HAP-1 (cell line): Measurements from ENCODE around the gene LYPD3.

Experiments
- DNase-seq, 2 experiments: peaks; one replicate each; pipeline ENCODE4 v3.0.0-alpha.2; 2016 to 2020; ENCODE audit warnings: low spot score in 2 of 2
- H3K27me3 ChIP-seq: fragments of 250-450 bp; sonication (Bioruptor Pico); 2 replicates; pipeline ENCODE4 v1.5.1; 2020; ENCODE audit warnings: low read depth, mild to moderate bottlenecking, moderate library complexity
- H3K36me3 ChIP-seq: fragments of 250-450 bp; sonication (Bioruptor Pico); replicated peaks from 2 replicates; pipeline ENCODE4 v1.5.1; 2020; ENCODE audit warnings: mild to moderate bottlenecking
- H3K4me1 ChIP-seq: fragments of 250-450 bp; sonication (Bioruptor Pico); 2 replicates; pipeline ENCODE4 v1.5.1; 2020; ENCODE audit warnings: mild to moderate bottlenecking
- H3K4me3 ChIP-seq: fragments of 250-450 bp; sonication (Bioruptor Pico); 2 replicates; pipeline ENCODE4 v1.5.1; 2020; ENCODE audit warnings: mild to moderate bottlenecking, moderate library complexity
- H3K9me3 ChIP-seq: fragments of 250-450 bp; sonication (Bioruptor Pico); 2 replicates; pipeline ENCODE4 v1.5.1; 2020; ENCODE audit warnings: mild to moderate bottlenecking, moderate library complexity
- in situ Hi-C: fragments of 300-500 bp; cut with MboI; formaldehyde crosslinking; loops from 3 replicates; pipeline ENCODE4 v1.14.3; 2020; ENCODE audit warnings: low sequenced_read_pairs, inconsistent platforms, mixed read lengths

The LYPD3 gene

GRCh38 chr19:43463381-43464133, 1.9 kb downstream of the LYPD3 start:
- Histone ChIP-seq H3K4me3 (peak overlapping the region; percentile 80), H3K9me3 (no peaks in the 10 kb centered on the region), H3K27me3 (no peaks in the 10 kb centered on the region), H3K4me1 (peaks cover 10% of the 10 kb centered on the region; the same call in 1 of the 2 replicates), H3K36me3 (no peaks in the 10 kb centered on the region)
- peak; percentile 91 to 100 for DNase-seq
- in situ Hi-C loops, result no loop called here

- Histone ChIP-seq H3K4me3 (peak overlapping the region; percentile 80), H3K9me3 (no peaks in the 10 kb centered on the region), H3K4me1 (peaks cover 10% of the 10 kb centered on the region), H3K36me3 (no peaks in the 10 kb centered on the region), H3K27me3 (no peaks in the 10 kb centered on the region)
- in situ Hi-C loops, result no loop called here
- no peak for DNase-seq
Measured at GRCh38 chr19:43462785-43463380, 2.5 kb downstream of the LYPD3 start.

- in situ Hi-C loops, result no loop called here
- Histone ChIP-seq H3K27me3 (no peaks in the 10 kb centered on the region), H3K36me3 (no peaks in the 10 kb centered on the region), H3K9me3 (no peaks in the 10 kb centered on the region), H3K4me3 (no peak overlapping the region), H3K4me1 (peaks cover 10% of the 10 kb centered on the region)
- no peak for DNase-seq
Measured at GRCh38 chr19:43462383-43462782, 3.0 kb downstream of the LYPD3 start.

GRCh38 chr19:43461303-43461702, 4.1 kb downstream of the LYPD3 start:
- no peak for DNase-seq
- Histone ChIP-seq H3K4me1 (peaks cover 10% of the 10 kb centered on the region), H3K27me3 (no peaks in the 10 kb centered on the region), H3K4me3 (no peak overlapping the region), H3K36me3 (no peaks in the 10 kb centered on the region), H3K9me3 (no peaks in the 10 kb centered on the region)
- in situ Hi-C loops, result no loop called here

- Histone ChIP-seq H3K36me3 (no peaks in the 10 kb centered on the region), H3K4me3 (no peak overlapping the region), H3K4me1 (peaks cover 14% of the 10 kb centered on the region), H3K9me3 (no peaks in the 10 kb centered on the region), H3K27me3 (no peaks in the 10 kb centered on the region)
- in situ Hi-C loops, result no loop called here
- DNase-seq, result no peak
Measured at GRCh38 chr19:43460362-43461016, 4.9 kb downstream of the LYPD3 start.

GRCh38 chr19:43457809-43458208, 7.6 kb downstream of the LYPD3 start:
- no peaks in the 10 kb centered on the region for H3K9me3 ChIP-seq
- H3K4me1 ChIP-seq, result peaks cover 10% of the 10 kb centered on the region
- H3K36me3 ChIP-seq, result no peaks in the 10 kb centered on the region
- H3K4me3 ChIP-seq, result no peak overlapping the region
- in situ Hi-C loops, result no loop called here
- no peaks in the 10 kb centered on the region for H3K27me3 ChIP-seq
- peak in 1 of 2 experiments; percentile 50 for DNase-seq

GRCh38 chr19:43455321-43456113, 9.9 kb downstream of the LYPD3 start:
- H3K4me3 ChIP-seq, result no peak overlapping the region
- peaks cover 7% of the 10 kb centered on the region for H3K4me1 ChIP-seq
- in situ Hi-C loops, result no loop called here
- DNase-seq, result no peak
- no peaks in the 10 kb centered on the region for H3K27me3 ChIP-seq
- H3K9me3 ChIP-seq, result peaks cover 2% of the 10 kb centered on the region; the same call in 1 of the 2 replicates
- H3K36me3 ChIP-seq, result no peaks in the 10 kb centered on the region

- in situ Hi-C loops, result no loop called here
- Histone ChIP-seq H3K4me1 (peaks cover 7% of the 10 kb centered on the region), H3K9me3 (peaks cover 2% of the 10 kb centered on the region; the same call in 1 of the 2 replicates), H3K4me3 (no peak overlapping the region), H3K27me3 (no peaks in the 10 kb centered on the region), H3K36me3 (no peaks in the 10 kb centered on the region)
- DNase-seq, result no peak
Measured at GRCh38 chr19:43454031-43454430, 11.4 kb downstream of the LYPD3 start.

- peaks cover 7% of the 10 kb centered on the region for H3K4me1 ChIP-seq
- in situ Hi-C loops, result no loop called here
- H3K9me3 ChIP-seq, result peaks cover 2% of the 10 kb centered on the region; the same call in 1 of the 2 replicates
- H3K36me3 ChIP-seq, result no peaks in the 10 kb centered on the region
- DNase-seq, result no peak
- H3K27me3 ChIP-seq, result no peaks in the 10 kb centered on the region
- H3K4me3 ChIP-seq, result no peak overlapping the region
Measured at GRCh38 chr19:43452582-43452981, 12.8 kb downstream of the LYPD3 start.

GRCh38 chr19:43450545-43450997, 14.8 kb downstream of the LYPD3 start:
- no peaks in the 10 kb centered on the region for H3K36me3 ChIP-seq
- in situ Hi-C loops, result no loop called here
- no peaks in the 10 kb centered on the region for H3K27me3 ChIP-seq
- H3K4me3 ChIP-seq, result no peak overlapping the region
- DNase-seq, result no peak
- H3K4me1 ChIP-seq, result peaks cover 4% of the 10 kb centered on the region
- peaks cover 2% of the 10 kb centered on the region; the same call in 1 of the 2 replicates for H3K9me3 ChIP-seq

- H3K9me3 ChIP-seq, result peaks cover 2% of the 10 kb centered on the region; the same call in 1 of the 2 replicates
- no peaks in the 10 kb centered on the region for H3K27me3 ChIP-seq
- in situ Hi-C loops, result loop anchor here (5.0 to 25.0 kb wide), 3 partner anchors 75 to 210 kb away; no protein-coding TSS in a partner anchor
- H3K4me1 ChIP-seq, result no peaks in the 10 kb centered on the region
- no peaks in the 10 kb centered on the region for H3K36me3 ChIP-seq
- H3K4me3 ChIP-seq, result no peak overlapping the region
- no peak for DNase-seq
Measured at GRCh38 chr19:43447655-43448054, 17.8 kb downstream of the LYPD3 start.

GRCh38 chr19:43446746-43447489, 18.5 kb downstream of the LYPD3 start:
- H3K36me3 ChIP-seq, result no peaks in the 10 kb centered on the region
- in situ Hi-C loops, result loop anchor here (5.0 to 25.0 kb wide), 3 partner anchors 75 to 210 kb away; no protein-coding TSS in a partner anchor
- peak; percentile 61 to 78 for DNase-seq
- no peak overlapping the region for H3K4me3 ChIP-seq
- H3K27me3 ChIP-seq, result no peaks in the 10 kb centered on the region
- H3K4me1 ChIP-seq, result peaks cover 2% of the 10 kb centered on the region; the same call in 1 of the 2 replicates
- 0 out of 2 replicates have a peak, but pooled peaks cover 2% of the 10 kb centered on the region for H3K9me3 ChIP-seq
